ENCODE data around the gene ATP6V0E2.

The ATP6V0E2 gene

GRCh38 chr7:149837564-149838223 is 36.1 kb upstream of the ATP6V0E2 start:
- no peak for DNase-seq (ENCODE audit: low read depth in 1 of 2, low spot score in 1 of 2)
- Histone ChIP-seq H3K27ac (replicated peaks) (no peak overlapping the region), H3K4me3 (replicated peaks; ENCODE audit: insufficient read depth, low read length) (no peak overlapping the region), H3K27me3 (ENCODE audit: insufficient read depth, poor library complexity, severe bottlenecking) (no peaks in the 10 kb centered on the region)
- no peak for TF ChIP-seq SPI1 (IDR thresholded peaks at IDR 0.05; ENCODE audit: borderline replicate concordance, low read depth)
- TF ChIP-seq REST (IDR thresholded peaks at IDR 0.05; ENCODE audit: insufficient replicate concordance, low read depth) = no peak

GRCh38 chr7:149838224-149838991 is 35.4 kb upstream of the ATP6V0E2 start, which contains the start of gene ZNF862:
Gene ZNF862 (plus strand): TSS chr7:149838375. CDS start chr7:149838612, 237 bp downstream.
- Histone ChIP-seq H3K27ac (replicated peaks) (peak within 1 kb of the TSS; percentile 65), H3K4me3 (replicated peaks; ENCODE audit: insufficient read depth, low read length) (peak within 1 kb of the TSS; percentile 89), H3K27me3 (ENCODE audit: insufficient read depth, poor library complexity, severe bottlenecking) (no peaks in the 10 kb centered on the region)
- TF ChIP-seq POLR2AphosphoS5 (IDR thresholded peaks at IDR 0.05; ENCODE audit: low read depth) (peak; percentile 27; the same call in 1 of the 2 replicates), GABPA (IDR thresholded peaks at IDR 0.05; ENCODE audit: low read depth) (no peak), REST (IDR thresholded peaks at IDR 0.05; ENCODE audit: insufficient replicate concordance, low read depth) (no peak), SPI1 (IDR thresholded peaks at IDR 0.05; ENCODE audit: borderline replicate concordance, low read depth) (peak; percentile 63; the same call in 1 of the 2 replicates), CTCF (IDR thresholded peaks at IDR 0.05; ENCODE audit: insufficient read depth, low read length) (no peak)
- peak; percentile 92 to 96 for DNase-seq (ENCODE audit: low read depth in 1 of 2, low spot score in 1 of 2)

- peak overlapping the region; percentile 65 for H3K27ac ChIP-seq (replicated peaks)
- H3K27me3 ChIP-seq (ENCODE audit: insufficient read depth, poor library complexity, severe bottlenecking) = no peaks in the 10 kb centered on the region
- H3K4me3 ChIP-seq (replicated peaks; ENCODE audit: insufficient read depth, low read length) = peak overlapping the region; percentile 89
- DNase-seq (ENCODE audit: low read depth in 1 of 2, low spot score in 1 of 2) = no peak
- TF ChIP-seq GABPA (IDR thresholded peaks at IDR 0.05; ENCODE audit: low read depth) = no peak
- no peak for TF ChIP-seq REST (IDR thresholded peaks at IDR 0.05; ENCODE audit: insufficient replicate concordance, low read depth)
- TF ChIP-seq SPI1 (IDR thresholded peaks at IDR 0.05; ENCODE audit: borderline replicate concordance, low read depth) = no peak
- TF ChIP-seq CTCF (IDR thresholded peaks at IDR 0.05; ENCODE audit: insufficient read depth, low read length) = no peak
- TF ChIP-seq POLR2AphosphoS5 (IDR thresholded peaks at IDR 0.05; ENCODE audit: low read depth) = no peak
Observed at GRCh38 chr7:149838992-149839408, 34.8 kb upstream of the ATP6V0E2 start.

Measured in HL-60 (cell line).